Spleen (tissue), 11 donors: ENCODE data around the gene ERG. TPM values are rescaled to one million over a fixed set of nuclear protein-coding genes. Genes with fewer than 3 reads are reported as not detected.
A peak's percentile ranks its signal among the peaks of the same experiment; 100 is the strongest.

Source experiments
- DNase-seq: peaks from one replicate; pipeline ENCODE4 v3.0.0-alpha.2; 2020
- H3K27ac ChIP-seq, 8 donors: fragments of 200-600 bp; sonication (generic) in 7 of 8; 1 replicate in 4 of 8; 2 replicates in 4 of 8; pipeline versions ENCODE4 v1.5.0 to v1.8.0; 2016 to 2021; ENCODE audit warnings: inconsistent platforms in 4 of 8, mild to moderate bottlenecking in 4 of 8, moderate library complexity in 1 of 8
- H3K27me3 ChIP-seq, 7 donors: fragments of 200-600 bp; sonication (generic) in 6 of 7; replicated peaks in 1 of 7; 1 replicate in 4 of 7; 2 replicates in 3 of 7; pipeline versions ENCODE4 v1.5.0 to v1.8.0; 2016 to 2021; ENCODE audit warnings: inconsistent platforms in 3 of 7, mild to moderate bottlenecking in 1 of 7
- H3K36me3 ChIP-seq, 6 donors: fragments of 200-600 bp; sonication (generic) in 5 of 6; 1 replicate in 4 of 6; 2 replicates in 2 of 6; pipeline versions ENCODE4 v1.5.0 to v1.8.0; 2016 to 2021; ENCODE audit warnings: inconsistent platforms in 2 of 6
- H3K4me1 ChIP-seq, 6 donors: fragments of 200-600 bp; sonication (generic) in 5 of 6; 1 replicate in 3 of 6; 2 replicates in 3 of 6; pipeline versions ENCODE4 v1.5.0 to v1.8.0; 2016 to 2021; ENCODE audit warnings: inconsistent platforms in 3 of 6
- H3K4me3 ChIP-seq, 8 donors: fragments of 200-600 bp; sonication (generic) in 7 of 8; 1 replicate in 4 of 8; 2 replicates in 4 of 8; pipeline versions ENCODE4 v1.5.0 to v1.8.0; 2016 to 2021; ENCODE audit warnings: inconsistent platforms in 4 of 8, mild to moderate bottlenecking in 4 of 8, moderate library complexity in 2 of 8
- H3K9me3 ChIP-seq, 8 donors: fragments of 200-600 bp; sonication (generic) in 7 of 8; 1 replicate in 4 of 8; 2 replicates in 4 of 8; pipeline versions ENCODE4 v1.5.0 to v1.8.0; 2016 to 2021; ENCODE audit warnings: inconsistent platforms in 4 of 8
- CTCF ChIP-seq, 11 experiments: fragments of 200-600 bp in 7 of 11; fragments of 450-650 bp in 4 of 11; sonication (generic) in 4 of 11; IDR thresholded peaks in 8 of 11; conservative IDR thresholded peaks in 3 of 11; 1 replicate in 7 of 11; 2 replicates in 4 of 11; pipeline versions ENCODE4 v1.4.0 to v1.8.0; 2016 to 2021; ENCODE audit warnings: antibody characterized with exemption in 11 of 11, inconsistent platforms in 4 of 11, mild to moderate bottlenecking in 1 of 11
- POLR2A ChIP-seq, 3 donors: fragments of 450-650 bp; IDR thresholded peaks; one replicate each; pipeline ENCODE4 v1.5.1; 2017; ENCODE audit warnings: antibody characterized with exemption in 3 of 3, mild to moderate bottlenecking in 1 of 3
- POLR2AphosphoS5 ChIP-seq, 3 donors: sonication (generic); formaldehyde crosslinking; IDR thresholded peaks; one replicate each; pipeline ENCODE4 v1.5.1; 2017; ENCODE audit warnings: antibody characterized with exemption in 3 of 3
- WGBS, 5 donors: extraction: QIAGEN DNeasy Blood & Tissue Kit in 3 of 5; methylation state at CpG; one replicate each; pipeline versions ENCODE4 v1.1.5 to v1.1.7; 2013 to 2018; 5-methylcytosine and 5-hydroxymethylcytosine counted together
- intact Hi-C: fragments of 100-400 bp; cut with DNase I; formaldehyde crosslinking; loops from one replicate; pipeline ENCODE4 v1.15.0; 2023; ENCODE audit warnings: low total_unique reads
- polyA plus RNA-seq, 3 donors: library from polyadenylated mRNA; stranded (reverse); fragments of 200-250 nt; gene quantifications; one replicate each; pipeline ENCODE4 v1.2.1, GENCODE V29; 2013
- total RNA-seq, 7 donors: library from RNA; depleted of rRNA in 3 of 7; stranded (reverse); fragments of >200 nt in 3 of 7; fragmentation: NEBNext Ultra II Directional in 4 of 7; extraction: Animal tissue kit (Norgen Biotek cat#: 25700) in 4 of 7; gene quantifications; one replicate each; pipeline versions ENCODE4 v1.1.0 to v1.2.1, GENCODE V29; 2016 to 2021
- donor health status: healthy with polysubstance abuse.
- donor health status: DM: no; HTN: no; CAD: no; lungs with moderate emphysema.
- donor health status: DM: no; HTN: no; CAD: no.
- donor health status: Bipolar disorder and iron deficiency.
- donor health status: healthy.
- donor health status: DM: no; HTN: no; CAD: no.
- donor health status: DM: yes; HTN: yes; CAD: no.

The ERG gene
- total and polyA plus RNA-seq, 10 donors: 7.3 to 93.8 (median 57.5) TPM

GRCh38 chr21:38495242-38495641, 3.0 kb downstream of the ERG start:
- TF ChIP-seq POLR2AphosphoS5 (IDR thresholded peaks at IDR 0.05) (no peak), POLR2A (IDR thresholded peaks at IDR 0.05) (no peak), CTCF (IDR thresholded peaks at IDR 0.05 in 8 of 11, conservative IDR thresholded peaks at IDR 0.05 in 3 of 11) (no peak)
- no peaks in the 10 kb centered on the region for H3K36me3 ChIP-seq
- WGBS, 5 donors: 9 to 22% (median 14%) methylated on average over 5 of the region's 5 CpGs
- peaks cover 5 to 92% (median 48%) of the 10 kb centered on the region in 6 donors for H3K4me1 ChIP-seq
- H3K27ac ChIP-seq: peak overlapping the region; percentile 35 to 93 (median 86)
- peaks cover 0 to 52% (median 0%) of the 10 kb centered on the region in 7 donors for H3K27me3 ChIP-seq
- intact Hi-C loops: no loop called here
- H3K9me3 ChIP-seq: no peaks in the 10 kb centered on the region
- no peak for DNase-seq
- H3K4me3 ChIP-seq: peak overlapping the region; percentile 17 to 69 (median 34)

- peaks cover 5 to 92% (median 47%) of the 10 kb centered on the region in 6 donors for H3K4me1 ChIP-seq
- no peaks in the 10 kb centered on the region for H3K9me3 ChIP-seq
- H3K27ac ChIP-seq: peak overlapping the region; percentile 35 to 93 (median 86)
- intact Hi-C loops: no loop called here
- H3K36me3 ChIP-seq: no peaks in the 10 kb centered on the region
- peaks cover 0 to 58% (median 0%) of the 10 kb centered on the region in 7 donors for H3K27me3 ChIP-seq
- TF ChIP-seq POLR2A (IDR thresholded peaks at IDR 0.05) (peak in 1 of 3 donors; percentile 48), POLR2AphosphoS5 (IDR thresholded peaks at IDR 0.05) (peak in 2 of 3 donors; percentile 83 to 88), CTCF (IDR thresholded peaks at IDR 0.05 in 8 of 11, conservative IDR thresholded peaks at IDR 0.05 in 3 of 11) (no peak)
- peak overlapping the region in 7 of 8 donors; percentile 24 to 69 (median 34) for H3K4me3 ChIP-seq
- WGBS, 5 donors: 4 to 11% (median 8%) methylated on average over 6 of the region's 6 CpGs
- peak; percentile 83 for DNase-seq
Observed at GRCh38 chr21:38494703-38495102, 3.6 kb downstream of the ERG start.

- WGBS, 5 donors: 22 to 36% (median 29%) methylated on average over 4 of the region's 4 CpGs
Observed at GRCh38 chr21:38494251-38494642, 4.0 kb downstream of the ERG start.

More at GRCh38 chr21:38494251-38494642, 4.0 kb downstream of the ERG start:
- Histone ChIP-seq H3K36me3 (no peaks in the 10 kb centered on the region), H3K9me3 (no peaks in the 10 kb centered on the region), H3K4me3 (peak overlapping the region in 6 of 8 donors; percentile 4 to 69 (median 34)), H3K27me3 (peaks cover 0 to 60% (median 0%) of the 10 kb centered on the region in 7 donors), H3K4me1 (peaks cover 5 to 92% (median 51%) of the 10 kb centered on the region in 6 donors), H3K27ac (peak overlapping the region; percentile 35 to 93 (median 86))
- no peak for TF ChIP-seq POLR2AphosphoS5 (IDR thresholded peaks at IDR 0.05)
- TF ChIP-seq POLR2A (IDR thresholded peaks at IDR 0.05): no peak
- no peak for TF ChIP-seq CTCF (IDR thresholded peaks at IDR 0.05 in 8 of 11, conservative IDR thresholded peaks at IDR 0.05 in 3 of 11)
- intact Hi-C loops: no loop called here
- no peak for DNase-seq
